WTC11 (cell line): ENCODE data around the gene AGAP1. TPM values are rescaled to one million over a fixed set of nuclear protein-coding genes. Genes with fewer than 3 reads are reported as not detected.

ENCODE experiments used
- ATAC-seq: fragments of 200-7000 bp; cut with Tn5 transposase; 2 replicates; pipeline ENCODE4 v1.10.0; 2021; ENCODE audit warnings: mild to moderate bottlenecking, moderate library complexity
- CTCF ChIA-PET: fragments of 300-600 bp; sonication (Branson Sonifier 250); formaldehyde crosslinking; loops from one replicate; lab custom pipeline; 2021; ENCODE audit warnings: antibody characterized with exemption; lab: Charles Lee
- POLR2A ChIA-PET: fragments of 350-600 bp; sonication (Branson Sonifier 250); formaldehyde crosslinking; loops from one replicate; lab custom pipeline; 2021; ENCODE audit warnings: antibody characterized with exemption; lab: Charles Lee
- DNase-seq: peaks from one replicate; pipeline ENCODE4 v3.0.0; 2021; ENCODE audit warnings: low spot score
- H3K27ac Mint-ChIP-seq: 2 replicates; pipeline ENCODE4 v1.8.0; 2021; ENCODE audit warnings: mixed read lengths
- H3K27me3 Mint-ChIP-seq: 2 replicates; pipeline ENCODE4 v1.8.0; 2021; ENCODE audit warnings: low read depth, mild to moderate bottlenecking, moderate library complexity, mixed read lengths
- H3K36me3 Mint-ChIP-seq: 2 replicates; pipeline ENCODE4 v1.8.0; 2021; ENCODE audit warnings: mixed read lengths
- H3K4me1 Mint-ChIP-seq: 2 replicates; pipeline ENCODE4 v1.8.0; 2022; ENCODE audit warnings: mixed read lengths
- H3K4me3 Mint-ChIP-seq: 2 replicates; pipeline ENCODE4 v1.8.0; 2021; ENCODE audit warnings: mild to moderate bottlenecking, moderate library complexity, mixed read lengths
- H3K9me3 Mint-ChIP-seq: 2 replicates; pipeline ENCODE4 v1.8.0; 2021; ENCODE audit warnings: mixed read lengths
- CBFB ChIP-seq: sonication (generic); formaldehyde crosslinking; IDR thresholded peaks from 2 replicates; pipeline ENCODE4 v1.8.1; 2022; ENCODE audit warnings: mild to moderate bottlenecking, low read depth, missing genetic modification reagents
- ERG ChIP-seq: fragments of 250-450 bp; sonication (Bioruptor Pico); IDR thresholded peaks from 2 replicates; pipeline ENCODE4 v1.8.0; 2021; ENCODE audit warnings: mild to moderate bottlenecking
- FOXK1 ChIP-seq: sonication (generic); formaldehyde crosslinking; IDR thresholded peaks from 2 replicates; pipeline ENCODE4 v1.8.0; 2022; ENCODE audit warnings: mild to moderate bottlenecking, moderate library complexity, missing genetic modification reagents
- KAT7 ChIP-seq: sonication (generic); formaldehyde crosslinking; IDR thresholded peaks from 2 replicates; pipeline ENCODE4 v1.8.1; 2023; ENCODE audit warnings: missing genetic modification reagents, mild to moderate bottlenecking, borderline replicate concordance
- PREB ChIP-seq: sonication (generic); formaldehyde crosslinking; IDR thresholded peaks from 2 replicates; pipeline ENCODE4 v1.8.1; 2022; ENCODE audit warnings: mild to moderate bottlenecking, missing genetic modification reagents, moderate library complexity, borderline replicate concordance
- SOX15 ChIP-seq: fragments of 250-450 bp; sonication (Bioruptor Pico); IDR thresholded peaks from 2 replicates; pipeline ENCODE4 v1.9.0; 2021; ENCODE audit warnings: mild to moderate bottlenecking
- ZBTB43 ChIP-seq: sonication (generic); formaldehyde crosslinking; IDR thresholded peaks from 2 replicates; pipeline ENCODE4 v1.8.1; 2023; ENCODE audit warnings: mild to moderate bottlenecking, missing genetic modification reagents
- ZMAT4 ChIP-seq: fragments of 250-450 bp; sonication (Bioruptor Pico); IDR thresholded peaks from 2 replicates; pipeline ENCODE4 v1.9.0; 2021; ENCODE audit warnings: mild to moderate bottlenecking
- ZNF263 ChIP-seq: sonication (generic); formaldehyde crosslinking; IDR thresholded peaks from 2 replicates; pipeline ENCODE4 v1.8.1; 2022; ENCODE audit warnings: low read depth, mild to moderate bottlenecking, moderate library complexity, missing genetic modification reagents
- ZNF317 ChIP-seq: sonication (generic); formaldehyde crosslinking; IDR thresholded peaks from 2 replicates; pipeline ENCODE4 v1.8.1; 2023; ENCODE audit warnings: low read depth, mild to moderate bottlenecking, moderate library complexity, missing genetic modification reagents, borderline replicate concordance
- ZNF671 ChIP-seq: fragments of 250-450 bp; sonication (Bioruptor Pico); IDR thresholded peaks from 2 replicates; pipeline ENCODE4 v1.8.0; 2021; ENCODE audit warnings: mild to moderate bottlenecking
- total RNA-seq: library from RNA; stranded (reverse); gene quantifications from 3 replicates; pipeline ENCODE4 v1.2.3, GENCODE V29; 2021
- TF ChIP-seq, protein P1 (sequence below): sonication (generic); formaldehyde crosslinking; IDR thresholded peaks from 2 replicates; pipeline ENCODE4 v1.8.0; 2022; ENCODE audit warnings: mild to moderate bottlenecking, missing genetic modification reagents
- TF ChIP-seq, protein P2 (sequence below): sonication (generic); formaldehyde crosslinking; IDR thresholded peaks from 2 replicates; pipeline ENCODE4 v1.8.0; 2022; ENCODE audit warnings: missing genetic modification reagents
- TF ChIP-seq, protein P3 (sequence below): sonication (generic); formaldehyde crosslinking; IDR thresholded peaks from 2 replicates; pipeline ENCODE4 v1.8.0; 2023; ENCODE audit warnings: missing genetic modification reagents
- TF ChIP-seq, protein P4 (sequence below): sonication (generic); formaldehyde crosslinking; IDR thresholded peaks from 2 replicates; pipeline ENCODE4 v1.8.0; 2022; ENCODE audit warnings: mild to moderate bottlenecking, missing genetic modification reagents
- TF ChIP-seq, protein P5 (sequence below): sonication (generic); formaldehyde crosslinking; IDR thresholded peaks from 2 replicates; pipeline ENCODE4 v1.8.1; 2023; ENCODE audit warnings: mild to moderate bottlenecking, moderate library complexity, missing genetic modification reagents

Gene AGAP1
- total RNA-seq, 1 experiment from 2014 or later = 49.3 TPM

DNA sequence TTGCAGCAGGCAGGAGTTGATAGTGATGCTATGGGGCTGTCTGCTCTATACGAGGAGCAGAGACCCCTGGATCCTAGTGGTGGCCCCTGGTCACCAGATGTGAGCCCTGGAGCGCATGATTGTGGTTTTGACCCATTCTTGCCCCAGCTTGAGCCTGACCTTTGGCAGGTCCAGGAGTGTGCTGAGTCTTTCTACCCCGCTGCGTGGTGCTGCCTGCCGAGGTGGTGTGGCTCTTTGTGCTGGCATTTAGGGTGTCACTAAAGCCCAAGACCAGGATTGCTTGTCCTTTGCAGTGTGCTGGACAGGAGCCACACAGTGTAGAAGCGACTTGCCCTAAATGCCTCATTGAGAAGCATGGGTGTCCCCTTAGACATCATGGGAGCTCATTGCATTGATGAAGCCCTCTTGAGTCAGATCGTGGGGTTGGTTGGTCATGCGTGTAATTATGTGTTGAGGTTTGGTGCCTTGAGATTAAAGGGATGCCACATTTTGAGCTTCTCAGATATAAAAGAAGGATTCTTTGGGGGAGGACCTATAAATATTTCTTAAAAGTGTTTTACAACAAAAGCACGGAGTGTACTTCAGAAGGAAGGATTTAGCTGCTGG is 88.3 kb downstream of the AGAP1 start:
- ATAC-seq (no peak), DNase-seq (no peak)
- H3K4me1 Mint-ChIP-seq = peaks cover 75% of the 10 kb centered on the region
- ChIA-PET POLR2A (no interaction called here), CTCF (interaction anchor here (1.5 kb wide), 1 partner anchor 12 kb away, joined by 7 read pairs; no protein-coding TSS in a partner anchor)
- H3K36me3 Mint-ChIP-seq = peaks cover 3% of the 10 kb centered on the region; the same call in 1 of the 2 replicates
- H3K27me3 Mint-ChIP-seq = no peaks in the 10 kb centered on the region
- H3K9me3 Mint-ChIP-seq = peaks cover 4% of the 10 kb centered on the region
- H3K4me3 Mint-ChIP-seq = no peak overlapping the region
- no peak for TF ChIP-seq ZNF263 (CRISPR knock-in tag)
- TF ChIP-seq, protein P1, sequence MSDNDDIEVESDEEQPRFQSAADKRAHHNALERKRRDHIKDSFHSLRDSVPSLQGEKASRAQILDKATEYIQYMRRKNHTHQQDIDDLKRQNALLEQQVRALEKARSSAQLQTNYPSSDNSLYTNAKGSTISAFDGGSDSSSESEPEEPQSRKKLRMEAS (CRISPR knock-in tag) = no peak
- peak overlapping the region; percentile 69; the same call in 1 of the 2 replicates for H3K27ac Mint-ChIP-seq

- ATAC-seq (no peak), DNase-seq (no peak)
- Mint-ChIP-seq H3K27me3 (no peaks in the 10 kb centered on the region), H3K27ac (no peak overlapping the region), H3K36me3 (peaks cover 3% of the 10 kb centered on the region; the same call in 1 of the 2 replicates), H3K9me3 (peaks cover 4% of the 10 kb centered on the region), H3K4me3 (no peak overlapping the region), H3K4me1 (peaks cover 71% of the 10 kb centered on the region)
- CTCF ChIA-PET = interaction anchor here (1.5 kb wide), 1 partner anchor 11 kb away, joined by 7 read pairs; no protein-coding TSS in a partner anchor
- POLR2A ChIA-PET = no interaction called here
- TF ChIP-seq, protein P2, sequence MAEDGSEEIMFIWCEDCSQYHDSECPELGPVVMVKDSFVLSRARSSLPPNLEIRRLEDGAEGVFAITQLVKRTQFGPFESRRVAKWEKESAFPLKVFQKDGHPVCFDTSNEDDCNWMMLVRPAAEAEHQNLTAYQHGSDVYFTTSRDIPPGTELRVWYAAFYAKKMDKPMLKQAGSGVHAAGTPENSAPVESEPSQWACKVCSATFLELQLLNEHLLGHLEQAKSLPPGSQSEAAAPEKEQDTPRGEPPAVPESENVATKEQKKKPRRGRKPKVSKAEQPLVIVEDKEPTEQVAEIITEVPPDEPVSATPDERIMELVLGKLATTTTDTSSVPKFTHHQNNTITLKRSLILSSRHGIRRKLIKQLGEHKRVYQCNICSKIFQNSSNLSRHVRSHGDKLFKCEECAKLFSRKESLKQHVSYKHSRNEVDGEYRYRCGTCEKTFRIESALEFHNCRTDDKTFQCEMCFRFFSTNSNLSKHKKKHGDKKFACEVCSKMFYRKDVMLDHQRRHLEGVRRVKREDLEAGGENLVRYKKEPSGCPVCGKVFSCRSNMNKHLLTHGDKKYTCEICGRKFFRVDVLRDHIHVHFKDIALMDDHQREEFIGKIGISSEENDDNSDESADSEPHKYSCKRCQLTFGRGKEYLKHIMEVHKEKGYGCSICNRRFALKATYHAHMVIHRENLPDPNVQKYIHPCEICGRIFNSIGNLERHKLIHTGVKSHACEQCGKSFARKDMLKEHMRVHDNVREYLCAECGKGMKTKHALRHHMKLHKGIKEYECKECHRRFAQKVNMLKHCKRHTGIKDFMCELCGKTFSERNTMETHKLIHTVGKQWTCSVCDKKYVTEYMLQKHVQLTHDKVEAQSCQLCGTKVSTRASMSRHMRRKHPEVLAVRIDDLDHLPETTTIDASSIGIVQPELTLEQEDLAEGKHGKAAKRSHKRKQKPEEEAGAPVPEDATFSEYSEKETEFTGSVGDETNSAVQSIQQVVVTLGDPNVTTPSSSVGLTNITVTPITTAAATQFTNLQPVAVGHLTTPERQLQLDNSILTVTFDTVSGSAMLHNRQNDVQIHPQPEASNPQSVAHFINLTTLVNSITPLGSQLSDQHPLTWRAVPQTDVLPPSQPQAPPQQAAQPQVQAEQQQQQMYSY = no peak
- TF ChIP-seq, protein P3, sequence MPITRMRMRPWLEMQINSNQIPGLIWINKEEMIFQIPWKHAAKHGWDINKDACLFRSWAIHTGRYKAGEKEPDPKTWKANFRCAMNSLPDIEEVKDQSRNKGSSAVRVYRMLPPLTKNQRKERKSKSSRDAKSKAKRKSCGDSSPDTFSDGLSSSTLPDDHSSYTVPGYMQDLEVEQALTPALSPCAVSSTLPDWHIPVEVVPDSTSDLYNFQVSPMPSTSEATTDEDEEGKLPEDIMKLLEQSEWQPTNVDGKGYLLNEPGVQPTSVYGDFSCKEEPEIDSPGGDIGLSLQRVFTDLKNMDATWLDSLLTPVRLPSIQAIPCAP = no peak
- TF ChIP-seq, protein P4, sequence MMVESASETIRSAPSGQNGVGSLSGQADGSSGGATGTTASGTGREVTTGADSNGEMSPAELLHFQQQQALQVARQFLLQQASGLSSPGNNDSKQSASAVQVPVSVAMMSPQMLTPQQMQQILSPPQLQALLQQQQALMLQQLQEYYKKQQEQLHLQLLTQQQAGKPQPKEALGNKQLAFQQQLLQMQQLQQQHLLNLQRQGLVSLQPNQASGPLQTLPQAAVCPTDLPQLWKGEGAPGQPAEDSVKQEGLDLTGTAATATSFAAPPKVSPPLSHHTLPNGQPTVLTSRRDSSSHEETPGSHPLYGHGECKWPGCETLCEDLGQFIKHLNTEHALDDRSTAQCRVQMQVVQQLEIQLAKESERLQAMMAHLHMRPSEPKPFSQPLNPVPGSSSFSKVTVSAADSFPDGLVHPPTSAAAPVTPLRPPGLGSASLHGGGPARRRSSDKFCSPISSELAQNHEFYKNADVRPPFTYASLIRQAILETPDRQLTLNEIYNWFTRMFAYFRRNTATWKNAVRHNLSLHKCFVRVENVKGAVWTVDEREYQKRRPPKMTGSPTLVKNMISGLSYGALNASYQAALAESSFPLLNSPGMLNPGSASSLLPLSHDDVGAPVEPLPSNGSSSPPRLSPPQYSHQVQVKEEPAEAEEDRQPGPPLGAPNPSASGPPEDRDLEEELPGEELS (CRISPR knock-in tag) = no peak
- TF ChIP-seq, protein P5, sequence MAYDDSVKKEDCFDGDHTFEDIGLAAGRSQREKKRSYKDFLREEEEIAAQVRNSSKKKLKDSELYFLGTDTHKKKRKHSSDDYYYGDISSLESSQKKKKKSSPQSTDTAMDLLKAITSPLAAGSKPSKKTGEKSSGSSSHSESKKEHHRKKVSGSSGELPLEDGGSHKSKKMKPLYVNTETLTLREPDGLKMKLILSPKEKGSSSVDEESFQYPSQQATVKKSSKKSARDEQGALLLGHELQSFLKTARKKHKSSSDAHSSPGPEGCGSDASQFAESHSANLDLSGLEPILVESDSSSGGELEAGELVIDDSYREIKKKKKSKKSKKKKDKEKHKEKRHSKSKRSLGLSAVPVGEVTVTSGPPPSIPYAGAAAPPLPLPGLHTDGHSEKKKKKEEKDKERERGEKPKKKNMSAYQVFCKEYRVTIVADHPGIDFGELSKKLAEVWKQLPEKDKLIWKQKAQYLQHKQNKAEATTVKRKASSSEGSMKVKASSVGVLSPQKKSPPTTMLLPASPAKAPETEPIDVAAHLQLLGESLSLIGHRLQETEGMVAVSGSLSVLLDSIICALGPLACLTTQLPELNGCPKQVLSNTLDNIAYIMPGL = no peak
- TF ChIP-seq ZMAT4 = no peak
- no peak for TF ChIP-seq ZNF317 (CRISPR knock-in tag)
Measured at GRCh38 chr2:235582729-235583128, 88.9 kb downstream of the AGAP1 start.

- DNase-seq (no peak), ATAC-seq (no peak)
- H3K36me3 Mint-ChIP-seq = peaks cover 3% of the 10 kb centered on the region; the same call in 1 of the 2 replicates
- ChIA-PET POLR2A (interaction anchor here (0.7 kb wide), 1 partner anchor 114 kb away, joined by 3 read pairs; no protein-coding TSS in a partner anchor), CTCF (interaction anchor here (1.5 kb wide), 1 partner anchor 11 kb away, joined by 7 read pairs; no protein-coding TSS in a partner anchor)
- H3K27me3 Mint-ChIP-seq = no peaks in the 10 kb centered on the region; the same call in 1 of the 2 replicates
- H3K27ac Mint-ChIP-seq = no peak overlapping the region
- H3K9me3 Mint-ChIP-seq = peaks cover 4% of the 10 kb centered on the region
- H3K4me1 Mint-ChIP-seq = peaks cover 70% of the 10 kb centered on the region
- no peak overlapping the region for H3K4me3 Mint-ChIP-seq
- TF ChIP-seq SOX15 (CRISPR knock-in tag) (no peak), ZBTB43 (CRISPR knock-in tag) (no peak), CBFB (no peak), KAT7 (CRISPR knock-in tag) (no peak), PREB (no peak), FOXK1 (CRISPR knock-in tag) (no peak), ZNF671 (no peak), ERG (no peak)
Measured at GRCh38 chr2:235583144-235583543, 89.3 kb downstream of the AGAP1 start.
